Small intestine (tissue), 7 donors: ENCODE results near the gene COX18. TPM values are rescaled to one million over a fixed set of nuclear protein-coding genes. Genes with fewer than 3 reads are reported as not detected.

Experiments used
- DNase-seq, 2 donors: peaks; one replicate each; pipeline versions ENCODE4 v3.0.0 to v3.0.0-alpha.2; 2013
- FAIRE-seq: peaks from 2 replicates; lab custom pipeline; 2012; peaks lifted over from hg19 to GRCh38; lab: Jason Lieb, UNC
- H3K27ac ChIP-seq, 3 donors: one replicate each; pipeline ENCODE4 v1.5.1; 2013; ENCODE audit warnings: low read length in 2 of 3, mild to moderate bottlenecking in 2 of 3, control low read depth in 1 of 3, inconsistent platforms in 1 of 3, low read depth in 1 of 3, moderate library complexity in 1 of 3
- H3K27me3 ChIP-seq, 3 donors: one replicate each; pipeline ENCODE4 v1.6.1; 2013; ENCODE audit warnings: low read length in 3 of 3, inconsistent platforms in 1 of 3; ENCODE audit not compliant: control insufficient read depth in 3 of 3, insufficient read depth in 3 of 3
- H3K36me3 ChIP-seq, 3 donors: one replicate each; pipeline ENCODE4 v1.6.1; 2013; ENCODE audit warnings: low read length in 3 of 3, inconsistent platforms in 1 of 3, low read depth in 1 of 3, mild to moderate bottlenecking in 1 of 3, moderate library complexity in 1 of 3; ENCODE audit not compliant: control insufficient read depth in 3 of 3, insufficient read depth in 2 of 3
- H3K4me1 ChIP-seq, 3 donors: one replicate each; pipeline ENCODE4 v1.6.1; 2013; ENCODE audit warnings: low read length in 2 of 3, inconsistent platforms in 1 of 3, low read depth in 1 of 3, mild to moderate bottlenecking in 1 of 3, moderate library complexity in 1 of 3; ENCODE audit not compliant: control insufficient read depth in 3 of 3, insufficient read depth in 2 of 3
- H3K4me3 ChIP-seq, 3 donors: one replicate each; pipeline ENCODE4 v1.5.1; 2013; ENCODE audit warnings: low read length in 3 of 3, control low read depth in 1 of 3, inconsistent platforms in 1 of 3, low read depth in 1 of 3, mild to moderate bottlenecking in 1 of 3, moderate library complexity in 1 of 3
- H3K9me3 ChIP-seq, 2 donors: one replicate each; pipeline ENCODE4 v1.6.1; 2013; ENCODE audit warnings: low read depth in 1 of 2, low read length in 1 of 2; ENCODE audit not compliant: control insufficient read depth in 2 of 2, insufficient read depth in 1 of 2
- WGBS, 3 donors: extraction: QIAGEN DNeasy Blood & Tissue Kit; methylation state at CpG; one replicate each; pipeline ENCODE4 v1.1.7; 2013; 5-methylcytosine and 5-hydroxymethylcytosine counted together
- polyA plus RNA-seq, 4 donors: library from polyadenylated mRNA; stranded (reverse) in 3 of 4; unstranded in 1 of 4; fragments of 200-250 nt in 3 of 4; fragments of 120-200 nt in 1 of 4; gene quantifications; one replicate each; pipeline versions ENCODE4 v1.2.1 to v1.2.3, GENCODE V29; 2013
- donor health status: healthy with polysubstance abuse.
- donor health status: control.
- donor health status: control.
- donor health status: Bipolar disorder and iron deficiency.
- donor health status: healthy.

Gene COX18
- polyA plus RNA-seq, 4 donors = 5.1 to 14.4 (median 10.5) TPM

DNA sequence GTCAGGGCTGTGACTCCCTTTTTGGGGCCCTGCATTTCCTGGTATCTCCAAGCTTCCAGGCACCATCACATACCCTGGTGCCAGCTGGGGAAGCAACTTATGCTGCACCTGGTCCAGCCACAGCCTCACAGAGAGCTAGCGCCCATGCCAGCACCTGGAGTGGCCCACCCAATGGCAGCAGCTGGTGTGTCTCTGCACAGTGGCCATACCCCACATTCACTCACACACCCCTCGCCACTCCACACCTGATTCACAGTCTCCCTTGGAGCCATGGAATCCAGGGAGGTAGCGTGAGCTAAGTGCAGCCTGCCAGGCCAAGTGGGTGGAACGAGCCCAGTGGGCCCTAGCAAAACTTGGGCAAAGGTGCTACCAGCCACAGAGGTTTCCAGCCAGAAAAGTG is 56.8 kb downstream of the COX18 start:
- FAIRE-seq = no peak
- H3K27me3 ChIP-seq = no peaks in the 10 kb centered on the region
- H3K36me3 ChIP-seq = no peaks in the 10 kb centered on the region
- WGBS, 3 donors = 85 to 87% (median 85%) methylated on average over 4 of the region's 4 CpGs
- H3K4me3 ChIP-seq = no peak overlapping the region
- no peak for DNase-seq
- H3K27ac ChIP-seq = no peak overlapping the region
- H3K4me1 ChIP-seq = no peaks in the 10 kb centered on the region
- peaks cover 2 to 23% of the 10 kb centered on the region in 2 donors for H3K9me3 ChIP-seq

DNA sequence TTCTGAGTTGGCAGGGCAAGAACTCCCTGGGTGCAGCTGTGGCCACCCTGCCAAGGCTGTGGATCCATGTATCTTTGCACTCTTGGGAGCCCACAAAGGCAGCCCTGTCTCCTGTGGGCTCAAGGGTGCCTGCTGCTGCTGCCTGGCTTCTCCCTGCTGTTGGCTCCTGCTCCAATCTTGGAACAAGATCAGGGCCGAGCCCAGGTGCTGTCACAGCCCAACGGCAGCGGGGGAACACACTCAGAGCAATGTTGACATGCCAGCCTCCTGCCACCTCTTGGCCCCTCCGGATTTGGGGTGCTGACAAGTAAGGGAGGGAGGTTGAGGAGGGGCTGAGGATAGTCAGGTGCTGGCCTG is 57.9 kb downstream of the COX18 start:
- no peaks in the 10 kb centered on the region for H3K36me3 ChIP-seq
- H3K4me3 ChIP-seq = no peak overlapping the region
- WGBS, 3 donors = 74 to 87% (median 84%) methylated on average over 4 of the region's 4 CpGs
- no peaks in the 10 kb centered on the region for H3K4me1 ChIP-seq
- H3K27me3 ChIP-seq = no peaks in the 10 kb centered on the region
- no peak overlapping the region for H3K27ac ChIP-seq
- H3K9me3 ChIP-seq = peaks cover 2 to 23% of the 10 kb centered on the region in 2 donors
- no peak for FAIRE-seq
- DNase-seq = no peak

DNA sequence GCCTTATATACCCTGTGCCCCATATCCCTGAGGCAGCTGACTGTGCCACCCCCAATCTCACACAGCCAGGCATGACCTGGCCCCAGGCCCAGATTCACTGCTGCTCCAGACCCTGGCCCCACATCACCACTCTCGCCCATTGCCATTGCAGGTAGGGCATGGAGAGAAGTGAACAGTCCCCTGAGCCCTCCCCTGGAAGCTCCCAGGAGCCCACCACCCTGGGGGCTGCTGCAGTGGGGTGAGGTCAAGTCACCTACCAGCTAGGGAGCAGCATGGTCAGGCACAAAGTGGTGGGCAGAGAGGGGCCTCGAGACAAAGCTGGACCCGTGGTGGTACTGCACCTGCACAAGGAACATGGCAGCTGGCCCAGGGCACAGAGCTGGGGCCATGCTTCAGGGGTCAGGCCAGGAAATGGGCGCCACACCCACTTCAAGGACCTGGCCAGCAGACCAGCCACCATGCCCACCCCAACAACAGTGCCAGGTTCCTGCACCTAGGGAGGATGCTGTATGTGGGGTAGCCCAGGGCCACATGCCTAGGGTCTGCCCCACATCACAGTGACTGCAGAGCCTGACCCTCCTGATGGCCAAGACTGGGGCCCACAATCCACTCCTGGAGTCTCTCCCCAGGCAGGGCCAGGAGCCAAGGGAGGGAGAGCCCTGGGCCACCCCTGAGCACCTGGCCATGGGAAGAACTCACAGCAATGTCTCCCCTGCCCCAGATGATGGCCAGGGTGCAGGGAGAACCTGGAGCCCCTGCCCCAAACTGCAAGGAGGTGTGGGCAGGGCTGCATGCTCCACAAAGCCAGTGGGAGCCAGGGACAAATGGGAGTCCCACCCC is 58.5 kb downstream of the COX18 start:
- Histone ChIP-seq H3K4me1 (no peaks in the 10 kb centered on the region), H3K27me3 (no peaks in the 10 kb centered on the region), H3K36me3 (no peaks in the 10 kb centered on the region), H3K9me3 (peaks cover 2 to 23% of the 10 kb centered on the region in 2 donors), H3K27ac (no peak overlapping the region), H3K4me3 (no peak overlapping the region)
- DNase-seq (no peak), FAIRE-seq (no peak)
- WGBS, 3 donors = 87 to 93% (median 89%) methylated on average over 4 of the region's 4 CpGs

DNA sequence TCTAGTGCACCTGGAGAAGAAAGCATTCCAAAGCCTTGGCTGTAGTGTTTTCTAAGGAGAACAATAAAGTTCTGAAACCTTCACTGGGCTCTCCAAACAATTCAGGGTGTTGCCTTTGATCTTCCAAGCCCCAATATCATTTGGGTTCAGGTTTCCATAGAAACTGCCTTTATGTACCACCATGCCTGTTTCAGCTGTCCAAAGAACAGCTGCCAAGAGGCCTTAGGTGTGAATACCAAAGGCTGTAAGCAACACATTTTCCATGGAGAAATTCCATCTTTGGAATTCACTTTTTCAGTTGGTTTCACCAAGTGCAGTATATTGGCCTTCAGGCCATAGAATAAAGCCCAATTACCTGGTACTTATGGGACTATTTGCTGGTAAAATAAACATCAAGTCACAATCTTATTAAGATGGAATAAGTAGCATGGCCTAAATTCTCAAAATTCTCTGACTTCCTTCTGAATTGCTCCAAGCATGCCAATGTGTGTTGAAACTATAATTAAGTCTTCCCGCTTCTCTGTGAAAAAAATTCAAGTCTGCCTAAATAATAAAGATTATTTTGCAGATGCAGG is 61.9 kb downstream of the COX18 start:
- H3K4me3 ChIP-seq = no peak overlapping the region
- H3K27me3 ChIP-seq = peaks cover 0 to 1% (median 0%) of the 10 kb centered on the region in 3 donors
- H3K27ac ChIP-seq = no peak overlapping the region
- no peaks in the 10 kb centered on the region for H3K4me1 ChIP-seq
- 96 to 98% (median 97%) methylated on average over 1 of the region's 1 CpG for WGBS, 3 donors
- DNase-seq (no peak), FAIRE-seq (no peak)
- no peaks in the 10 kb centered on the region for H3K36me3 ChIP-seq
- peaks cover 2 to 21% of the 10 kb centered on the region in 2 donors for H3K9me3 ChIP-seq

DNA sequence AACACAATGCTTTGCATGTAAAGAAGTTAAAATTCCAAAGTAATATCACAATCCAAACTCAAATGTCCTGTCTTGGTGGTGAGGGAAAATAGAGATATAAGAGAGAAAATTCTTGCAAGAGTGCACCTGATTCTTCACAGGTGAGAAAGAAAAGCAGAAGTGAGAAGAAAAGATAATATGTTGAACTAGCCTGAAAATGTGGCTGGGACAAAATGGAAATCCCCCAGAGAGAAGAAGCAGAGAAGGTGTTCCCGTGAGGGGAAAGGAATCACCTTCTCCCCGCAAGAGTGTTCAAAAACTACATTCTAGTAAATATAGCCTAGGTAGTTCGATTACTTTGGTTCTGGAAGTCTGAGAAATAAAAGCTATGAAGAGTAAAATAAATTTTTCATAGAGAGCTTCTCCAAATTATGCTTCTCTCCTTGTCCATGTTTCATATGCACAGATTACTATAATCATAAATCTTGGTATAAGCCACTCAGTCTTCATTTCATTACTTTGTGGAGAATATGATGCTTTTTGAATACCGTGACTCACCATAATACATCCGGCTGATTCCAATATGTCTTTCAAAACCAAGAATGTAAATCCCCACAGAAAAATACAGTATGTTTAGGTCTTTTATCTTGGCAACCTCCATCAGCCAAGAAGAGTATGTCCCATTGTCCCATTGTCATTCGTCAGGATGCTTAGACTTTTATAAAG is 63.1 kb downstream of the COX18 start:
- no peak for FAIRE-seq
- DNase-seq = no peak
- H3K27ac ChIP-seq = no peak overlapping the region
- 84 to 90% (median 89%) methylated on average over 6 of the region's 6 CpGs for WGBS, 3 donors
- no peak overlapping the region for H3K4me3 ChIP-seq
- no peaks in the 10 kb centered on the region for H3K36me3 ChIP-seq
- no peaks in the 10 kb centered on the region for H3K4me1 ChIP-seq
- peaks cover 0 to 2% (median 0%) of the 10 kb centered on the region in 3 donors for H3K27me3 ChIP-seq
- peaks cover 0 to 10% of the 10 kb centered on the region in 2 donors for H3K9me3 ChIP-seq

DNA sequence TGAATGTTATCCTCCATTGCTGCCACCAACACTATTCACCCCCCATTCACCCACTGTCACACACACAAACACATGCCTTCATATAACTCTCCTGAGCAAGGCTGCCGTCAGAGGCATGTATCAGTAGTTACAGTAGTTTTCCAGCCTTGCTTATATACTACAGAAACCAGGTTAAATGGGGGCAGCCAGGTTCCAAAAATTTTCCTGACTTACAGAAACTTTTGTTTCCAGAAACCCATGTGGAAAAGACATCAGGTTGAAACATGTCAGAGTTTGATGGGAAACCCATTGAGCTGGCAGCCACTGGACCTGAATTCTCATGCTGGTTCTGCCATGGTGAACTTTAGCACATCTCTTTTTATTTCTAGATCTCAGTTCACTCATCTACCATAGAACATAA is 64.0 kb downstream of the COX18 start:
- Histone ChIP-seq H3K36me3 (no peaks in the 10 kb centered on the region), H3K27me3 (peaks cover 0 to 2% (median 0%) of the 10 kb centered on the region in 3 donors)
- 79 to 100% (median 90%) methylated on average over 1 of the region's 1 CpG for WGBS, 3 donors

More for the DNA sequence above, 64.0 kb downstream of the COX18 start:
- Histone ChIP-seq H3K9me3 (peaks cover 0 to under 1% of the 10 kb centered on the region in 2 donors), H3K27ac (no peak overlapping the region), H3K4me1 (no peaks in the 10 kb centered on the region), H3K4me3 (no peak overlapping the region)
- DNase-seq = no peak
- no peak for FAIRE-seq

Other genes with a start within 250 kb of the COX18 start
- gene ANKRD17, start 189.1 kb upstream of the COX18 start, polyA plus RNA-seq = 10 to 100 TPM; 12.2 to 52.3 (median 12.9) TPM